CD4-positive, alpha-beta T cell treated with Interleukin-15 for 1 hour (primary cell): Measurements from ENCODE around the gene TULP3.

Experiments used
- DNase-seq: peaks from one replicate; pipeline ENCODE4 v3.0.0-alpha.2; 2020

TULP3 gene

DNA sequence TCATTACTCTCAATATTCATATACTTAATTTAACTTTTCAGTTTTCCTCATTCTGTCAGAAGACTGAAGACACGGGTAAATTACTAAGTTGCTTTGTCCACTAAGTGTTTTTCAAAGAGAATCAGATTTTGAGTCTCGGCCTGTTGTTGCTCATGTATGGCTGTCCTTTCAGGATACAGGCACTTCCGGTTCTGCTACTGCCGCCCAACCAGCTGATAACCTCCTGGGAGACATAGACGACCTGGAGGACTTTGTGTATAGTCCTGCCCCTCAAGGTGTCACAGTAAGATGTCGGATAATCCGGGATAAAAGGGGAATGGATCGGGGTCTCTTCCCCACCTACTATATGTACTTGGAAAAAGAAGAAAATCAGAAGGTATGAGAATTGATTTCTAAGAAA, 40.2 kb downstream of the TULP3 start:
- DNase-seq: no peak

DNA sequence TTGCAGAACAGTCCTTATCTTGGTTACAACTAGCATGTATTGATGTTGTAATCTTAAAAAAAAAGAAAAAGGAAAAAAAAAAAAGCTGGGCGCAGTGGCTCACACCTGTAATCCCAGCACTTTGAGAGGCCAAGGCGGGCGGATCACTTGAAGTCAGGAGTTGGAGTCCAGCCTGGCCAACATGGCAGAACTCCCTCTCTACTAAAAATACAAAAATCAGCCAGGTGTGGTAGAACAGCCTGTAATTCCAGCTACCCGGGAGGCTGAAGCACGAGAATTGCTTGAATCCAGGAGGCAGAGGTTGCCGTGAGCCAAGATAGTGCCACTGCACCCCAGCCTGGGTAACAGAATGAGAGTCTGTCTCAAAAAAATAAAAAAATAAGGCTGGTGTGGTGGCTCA, 42.9 kb downstream of the TULP3 start:
- no peak for DNase-seq

DNA sequence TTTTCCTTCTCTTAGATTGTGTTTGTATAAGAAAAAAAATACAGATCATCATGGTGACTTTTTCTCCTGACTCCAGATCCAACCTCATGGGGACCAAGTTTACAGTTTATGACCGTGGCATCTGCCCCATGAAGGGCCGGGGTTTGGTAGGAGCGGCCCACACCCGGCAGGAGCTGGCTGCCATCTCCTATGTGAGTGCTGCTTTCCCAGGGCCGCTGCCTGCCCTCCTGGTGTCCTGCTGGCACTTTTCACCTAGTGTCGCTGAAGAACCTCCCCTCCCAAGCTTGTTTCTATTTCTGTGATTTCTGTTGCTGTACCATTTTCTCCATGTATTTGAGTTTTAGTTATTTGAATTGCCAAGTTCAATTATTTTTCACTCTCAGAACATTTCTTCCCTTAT, 43.7 kb downstream of the TULP3 start:
- DNase-seq: no peak

DNA sequence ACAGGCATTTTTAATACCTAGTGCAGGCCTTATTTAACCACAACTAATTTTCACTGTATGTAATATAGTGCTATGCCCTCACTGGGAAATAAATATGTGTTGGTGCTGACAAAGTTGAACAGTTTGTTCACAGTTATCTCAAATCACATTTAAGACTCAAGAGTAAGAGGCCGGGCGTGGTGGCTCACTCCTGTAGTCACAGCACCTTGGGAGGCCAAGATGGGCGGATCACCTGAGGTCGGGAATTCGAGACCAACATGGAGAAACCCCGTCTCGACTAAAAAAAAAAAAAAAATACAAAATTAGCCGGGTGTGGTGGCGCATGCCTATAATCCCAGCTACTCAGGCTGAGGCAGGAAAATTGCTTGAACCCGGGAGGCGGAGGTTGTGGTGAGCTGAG, 45.6 kb downstream of the TULP3 start:
- no peak for DNase-seq

DNA sequence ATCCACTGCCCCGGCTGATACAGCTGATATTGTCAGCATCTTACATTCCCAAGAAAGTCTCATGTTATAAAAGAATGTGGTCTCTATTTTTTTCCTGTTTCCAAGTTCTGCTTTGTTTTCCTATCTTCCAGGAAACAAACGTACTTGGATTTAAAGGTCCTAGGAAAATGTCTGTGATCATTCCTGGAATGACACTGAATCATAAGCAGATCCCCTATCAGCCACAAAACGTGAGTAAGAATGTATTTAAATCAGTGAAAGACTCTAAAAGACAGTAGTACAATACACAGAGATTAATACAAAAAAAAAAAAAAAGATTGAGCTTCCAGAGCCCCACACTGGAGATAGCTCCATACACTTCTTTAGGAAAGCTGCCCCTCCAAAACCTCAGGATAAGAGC, 46.8 kb downstream of the TULP3 start:
- DNase-seq: no peak

DNA sequence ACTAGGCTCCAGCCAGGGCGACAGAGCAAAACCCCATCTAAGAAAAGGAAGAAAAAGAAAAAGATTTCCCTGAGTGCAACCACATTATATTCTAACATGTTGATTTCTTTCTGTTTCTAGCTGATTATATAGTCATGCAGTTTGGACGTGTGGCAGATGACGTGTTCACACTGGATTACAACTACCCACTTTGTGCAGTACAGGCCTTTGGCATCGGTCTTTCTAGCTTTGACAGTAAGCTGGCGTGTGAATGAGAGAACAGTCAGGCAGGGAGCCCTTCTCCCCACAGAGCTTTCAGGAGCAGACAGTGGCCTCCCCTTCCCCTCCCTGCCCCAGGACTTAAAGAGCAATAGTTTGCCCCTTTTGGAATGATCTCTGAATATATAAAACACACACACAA, 48.5 kb downstream of the TULP3 start:
- no peak for DNase-seq

DNA sequence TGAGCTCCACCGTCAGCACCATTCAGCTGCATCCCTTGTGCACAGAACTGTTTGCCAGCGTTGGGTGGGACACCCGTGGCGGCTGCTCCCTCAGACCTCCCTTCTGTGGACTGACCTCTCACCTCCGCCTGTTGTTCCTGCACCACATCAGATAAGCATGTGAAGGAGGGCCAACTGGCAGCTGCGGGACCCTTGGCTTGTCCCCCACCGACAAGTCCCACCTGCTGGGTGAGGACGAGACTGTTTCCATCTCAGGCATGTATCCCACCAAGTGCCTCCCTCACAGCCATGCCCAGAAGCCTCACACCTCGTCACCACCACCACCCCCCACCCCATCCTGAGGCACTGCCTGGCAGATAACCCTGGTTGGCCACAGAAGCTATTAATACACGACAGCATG, 49.9 kb downstream of the TULP3 start:
- no peak for DNase-seq

DNA sequence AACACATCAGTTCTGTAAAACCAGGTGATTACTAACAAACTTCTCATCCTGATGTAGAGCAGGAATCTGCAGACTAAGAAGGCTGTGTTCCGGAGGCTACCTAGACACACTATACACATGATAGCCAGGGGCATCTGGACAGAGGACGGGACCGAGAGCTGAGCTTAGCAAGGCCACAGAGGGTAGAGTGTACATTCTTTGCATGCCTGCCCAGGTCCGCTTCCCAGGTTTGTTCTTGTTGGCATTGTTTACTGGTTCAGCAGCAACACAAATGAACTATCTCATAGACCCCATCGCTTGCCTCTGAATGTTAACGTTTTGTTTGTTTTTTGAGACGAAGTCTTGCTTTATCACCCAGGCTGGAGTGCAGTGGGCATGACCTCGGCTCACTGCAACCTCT, 50.8 kb downstream of the TULP3 start:
- DNase-seq: no peak

DNA sequence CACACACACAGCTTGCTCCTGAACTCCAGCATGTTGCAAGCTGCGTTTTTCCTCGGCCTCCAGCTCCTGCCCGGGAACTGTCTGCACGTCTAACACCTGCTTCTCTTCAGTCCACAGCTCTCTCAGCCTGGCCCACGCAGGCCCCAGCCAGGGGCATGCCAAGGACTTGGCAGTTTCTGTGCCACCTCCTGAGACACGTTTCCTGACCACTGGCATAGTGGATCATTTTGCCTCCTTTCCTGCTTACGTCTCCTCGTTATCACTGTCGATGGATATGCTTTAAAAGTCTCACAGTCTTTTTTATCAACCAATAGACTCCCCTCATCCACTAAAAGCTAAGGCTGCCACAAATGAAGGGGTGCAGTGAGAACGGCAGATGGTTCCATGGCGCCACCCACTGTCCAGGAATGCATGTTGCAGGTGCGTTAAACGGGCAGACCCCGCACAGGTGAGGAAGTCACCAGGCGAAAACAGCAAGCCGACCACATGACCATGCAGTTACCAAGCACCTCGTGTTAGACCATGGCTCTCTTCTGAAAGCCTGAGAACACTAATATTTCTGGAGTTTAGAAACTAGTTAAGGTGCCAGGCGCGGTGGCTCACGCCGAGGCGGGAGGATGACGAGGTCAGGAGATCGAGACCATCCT, 53.8 kb downstream of the TULP3 start:
- peak; percentile 21 for DNase-seq

DNA sequence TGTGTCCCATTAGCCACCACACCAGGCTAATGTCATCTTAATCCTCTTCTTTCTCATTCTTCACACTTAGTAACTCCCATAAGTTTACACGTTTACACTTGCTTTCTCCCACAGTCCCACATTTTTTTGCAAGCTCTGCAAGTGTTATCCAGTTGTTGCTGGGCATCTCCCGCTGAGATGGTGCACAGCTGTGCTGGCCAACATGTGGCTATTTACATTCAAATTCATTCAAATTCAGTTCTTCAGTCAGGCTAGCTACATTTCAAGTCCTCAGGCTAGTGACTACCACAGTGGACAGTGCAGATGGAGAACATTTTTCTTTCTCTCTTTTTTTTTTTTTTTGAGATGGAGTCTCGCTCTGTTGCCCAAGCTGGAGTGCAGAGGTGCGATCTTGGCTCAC, 58.7 kb downstream of the TULP3 start:
- DNase-seq: no peak

DNA sequence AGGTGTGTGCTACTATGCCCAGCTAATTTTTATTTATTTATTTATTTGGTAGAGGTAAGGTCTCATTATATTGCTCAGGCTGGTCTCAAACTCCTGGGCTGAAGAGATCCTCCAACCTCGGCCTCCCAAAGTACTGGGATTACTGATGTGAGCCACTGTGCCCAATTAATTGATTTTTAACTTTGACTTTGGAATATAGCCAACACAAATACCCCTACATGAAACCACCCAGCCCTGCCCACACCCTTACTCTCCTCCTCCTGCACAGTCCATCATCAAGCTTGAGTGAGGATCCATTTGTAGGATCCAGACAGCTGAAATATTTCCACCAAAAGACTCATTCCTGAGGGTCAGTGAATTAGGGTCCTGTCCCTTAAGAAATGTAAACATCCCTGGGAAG, 65.2 kb downstream of the TULP3 start:
- no peak for DNase-seq

DNA sequence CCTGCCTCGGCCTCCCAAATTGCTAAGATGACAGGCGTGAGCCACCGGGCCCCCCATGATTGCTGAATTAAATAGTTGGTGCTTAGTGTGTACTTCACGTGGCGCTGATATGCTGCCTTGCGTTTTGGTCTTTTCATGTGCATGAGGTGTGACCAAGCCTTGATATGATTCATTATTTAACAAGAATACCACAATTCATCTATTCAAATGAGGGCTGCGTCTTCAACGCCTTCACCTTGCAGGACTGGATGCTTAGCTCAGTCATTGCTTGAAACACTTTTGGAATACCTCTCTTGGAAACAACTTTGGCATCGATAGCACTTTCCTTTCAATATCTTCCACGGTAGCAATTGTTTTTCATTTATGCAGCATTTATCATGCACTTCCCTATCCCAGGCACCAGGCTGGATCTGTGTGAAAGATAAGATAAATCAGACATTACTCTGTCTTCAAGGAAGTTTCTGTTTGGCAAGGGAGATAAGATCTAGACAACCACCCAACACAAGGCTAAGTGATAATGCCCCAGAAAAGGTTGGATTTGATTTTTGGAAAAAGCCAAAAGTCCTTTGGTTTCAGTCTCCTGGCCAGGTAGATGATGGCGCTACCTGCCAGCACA, 67.2 kb downstream of the TULP3 start:
- DNase-seq: no peak

DNA sequence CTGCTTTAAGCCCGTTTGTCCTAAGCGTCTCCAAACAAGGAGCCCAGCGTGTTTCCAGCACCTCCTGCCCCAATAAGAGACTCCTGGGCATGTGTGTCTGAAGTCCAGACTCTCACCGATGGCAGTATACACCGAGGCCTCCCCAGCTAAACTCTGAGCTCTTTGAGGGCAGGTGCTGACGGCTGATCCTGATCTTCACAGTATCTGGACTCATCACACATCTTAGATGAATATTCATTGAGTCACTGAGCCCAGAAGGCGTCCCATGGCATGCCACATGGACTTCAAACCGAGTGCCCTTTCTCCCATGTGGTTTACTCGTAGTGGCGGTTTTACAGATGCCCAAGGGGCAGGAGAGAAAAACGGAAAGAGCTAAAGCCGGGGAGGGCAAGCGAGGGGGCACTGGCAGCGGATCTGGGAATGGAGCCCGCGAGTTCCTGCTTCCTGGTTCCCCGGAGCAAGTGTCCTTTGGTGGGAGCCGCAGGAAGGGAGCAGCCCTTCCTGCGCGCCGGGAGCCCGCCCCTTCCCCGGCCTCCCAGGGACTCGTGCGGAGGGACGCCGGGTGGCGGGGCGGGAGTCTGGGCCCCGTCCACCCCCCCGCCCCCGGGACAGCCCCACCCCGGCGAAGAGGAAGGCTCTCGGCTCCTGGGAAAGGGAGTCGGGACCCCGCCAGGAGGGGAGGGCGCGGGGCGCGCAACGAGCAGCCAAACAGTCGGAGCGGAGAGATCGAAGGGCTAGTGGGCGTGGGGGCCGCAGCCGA, 67.9 kb downstream of the TULP3 start:
- no peak for DNase-seq

DNA sequence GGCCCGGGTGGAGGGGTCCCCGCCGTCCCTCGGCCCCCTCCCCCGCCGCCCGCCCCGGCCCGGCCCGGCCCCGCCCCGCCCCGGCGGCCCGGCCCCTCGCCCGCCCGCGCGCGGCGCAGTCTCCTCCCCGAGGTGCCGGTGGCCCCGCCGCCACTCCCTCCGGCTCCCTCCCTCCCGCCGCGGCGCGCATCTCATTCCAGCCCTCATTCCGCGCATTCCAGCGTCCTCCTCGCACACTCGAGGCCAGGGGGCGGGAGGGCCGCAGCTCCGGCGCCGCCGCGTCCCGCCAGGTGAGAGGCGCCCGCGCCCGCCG, 68.5 kb downstream of the TULP3 start, which contains the start of gene TEAD4:
TEAD4 (plus strand) TSS at position 206 of the 313 bp plus-strand sequence.
- DNase-seq: no peak

DNA sequence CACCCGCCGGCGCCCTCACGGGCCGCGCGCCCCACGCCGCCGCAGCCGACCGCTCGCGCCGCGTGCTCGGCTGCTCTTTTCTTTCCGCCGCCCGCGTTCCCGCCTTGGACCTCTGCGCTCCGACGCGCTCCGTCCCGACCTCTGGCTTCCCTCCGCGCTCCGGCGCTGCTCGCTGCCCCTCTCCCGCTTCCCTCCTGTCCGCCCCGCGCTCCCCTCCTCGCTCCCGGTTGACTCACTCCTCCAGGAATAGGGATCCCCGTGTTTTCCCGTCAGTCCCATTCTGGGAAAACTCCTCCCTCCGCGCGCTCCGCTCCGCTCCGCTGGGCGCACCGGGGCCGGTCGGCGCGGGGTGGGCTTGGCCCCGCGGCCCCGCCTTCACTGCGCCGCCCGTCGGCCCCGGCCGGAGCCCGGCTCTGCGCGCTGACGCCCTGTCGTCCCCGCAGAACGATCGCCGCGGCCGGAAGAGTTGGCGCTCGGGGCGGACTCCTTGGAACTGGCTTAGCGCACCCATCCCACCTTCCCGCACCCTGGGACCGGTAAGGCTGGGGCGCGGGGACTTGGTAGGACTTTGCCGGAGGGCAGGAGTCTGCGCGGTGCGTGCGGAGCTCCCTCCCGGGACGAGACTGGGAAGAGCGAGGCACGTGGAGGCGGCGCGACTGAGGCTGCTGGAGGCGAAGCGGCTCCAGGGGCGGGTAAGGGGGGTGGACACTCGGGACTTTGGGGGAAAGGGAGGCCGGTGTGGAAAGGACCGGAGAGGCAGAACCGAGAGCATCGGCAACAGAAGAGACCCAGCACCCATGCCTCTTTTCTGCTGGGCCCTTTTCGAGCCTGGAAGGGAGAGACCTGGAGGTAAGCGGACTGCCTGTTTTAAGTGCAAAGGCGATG, 69.1 kb downstream of the TULP3 start:
- DNase-seq: no peak

DNA sequence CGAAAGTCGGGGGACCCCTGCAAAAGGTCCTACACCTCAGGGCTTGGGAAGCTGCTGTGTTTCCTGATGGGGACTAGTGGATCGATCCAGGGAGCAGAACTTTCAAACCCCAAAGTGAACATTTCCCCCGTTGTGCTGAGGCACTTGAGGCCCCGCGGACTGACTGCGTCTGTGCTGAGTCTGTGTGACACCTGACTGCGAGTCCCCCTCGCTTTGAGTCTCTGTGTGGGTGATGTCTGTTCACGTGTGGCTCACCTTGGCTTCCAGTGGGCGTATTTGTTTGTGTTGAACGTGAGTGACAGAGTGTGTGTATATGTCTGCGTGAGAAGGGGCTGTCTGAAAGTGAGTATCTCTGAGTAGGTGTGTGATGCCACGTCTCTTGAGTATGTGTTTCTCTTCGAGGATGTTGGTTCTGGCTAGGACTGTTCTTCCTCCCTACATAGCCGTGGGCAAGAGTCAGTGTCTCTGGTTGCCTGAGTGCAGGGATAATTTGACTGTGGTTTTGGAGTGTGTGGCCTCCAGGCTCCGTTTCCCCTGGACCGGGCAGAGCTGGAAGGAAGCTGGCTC, 69.8 kb downstream of the TULP3 start:
- DNase-seq: no peak

DNA sequence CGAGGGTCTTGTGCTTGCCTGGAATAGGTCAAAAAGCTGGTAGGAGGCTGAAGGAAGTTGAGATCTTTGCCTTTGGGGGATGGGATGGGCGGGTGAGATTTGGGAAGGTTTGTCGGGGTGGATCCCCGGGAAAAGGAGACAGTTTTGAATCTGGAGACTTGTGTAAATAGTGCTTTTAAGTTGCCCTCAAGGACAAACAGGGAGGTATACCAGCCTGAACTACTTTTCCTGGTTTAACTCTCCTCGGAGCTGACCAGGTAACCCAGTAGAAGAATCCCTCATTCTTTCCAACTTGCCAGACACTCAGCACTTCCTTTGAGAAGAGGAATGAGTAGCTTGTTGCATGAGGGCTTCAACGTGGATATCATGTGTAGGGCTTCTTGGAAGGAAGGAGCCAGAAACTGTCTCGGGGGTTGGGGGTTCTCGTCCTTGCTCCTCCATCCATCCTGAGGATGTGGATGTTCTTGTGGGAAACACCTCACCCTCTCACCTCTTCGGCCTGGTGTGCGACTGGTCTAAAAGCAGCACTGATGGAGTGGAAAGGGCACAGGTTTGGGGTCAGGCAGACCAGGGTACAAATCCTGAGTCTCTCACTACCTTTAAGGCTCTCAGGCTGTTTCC, 70.4 kb downstream of the TULP3 start:
- DNase-seq: no peak

DNA sequence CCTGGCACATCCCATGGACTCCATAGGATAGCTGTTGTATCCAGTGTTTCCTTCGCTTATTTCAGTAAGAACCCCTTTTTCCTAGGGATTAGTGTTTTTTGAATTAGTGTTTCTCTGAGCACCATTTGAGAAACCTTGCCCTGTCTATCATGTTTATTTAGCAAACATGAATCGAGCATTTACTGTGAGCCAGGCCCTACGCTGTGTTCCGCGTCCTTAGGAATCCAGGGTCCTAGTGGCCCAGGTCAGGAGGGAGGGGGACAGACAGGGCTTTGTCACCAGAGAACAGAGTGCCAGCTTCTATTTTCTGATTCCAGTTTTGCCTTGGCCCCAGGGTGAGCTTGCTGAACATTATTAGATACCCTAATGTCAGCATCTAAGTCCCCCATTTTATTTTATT, 71.0 kb downstream of the TULP3 start:
- no peak for DNase-seq

DNA sequence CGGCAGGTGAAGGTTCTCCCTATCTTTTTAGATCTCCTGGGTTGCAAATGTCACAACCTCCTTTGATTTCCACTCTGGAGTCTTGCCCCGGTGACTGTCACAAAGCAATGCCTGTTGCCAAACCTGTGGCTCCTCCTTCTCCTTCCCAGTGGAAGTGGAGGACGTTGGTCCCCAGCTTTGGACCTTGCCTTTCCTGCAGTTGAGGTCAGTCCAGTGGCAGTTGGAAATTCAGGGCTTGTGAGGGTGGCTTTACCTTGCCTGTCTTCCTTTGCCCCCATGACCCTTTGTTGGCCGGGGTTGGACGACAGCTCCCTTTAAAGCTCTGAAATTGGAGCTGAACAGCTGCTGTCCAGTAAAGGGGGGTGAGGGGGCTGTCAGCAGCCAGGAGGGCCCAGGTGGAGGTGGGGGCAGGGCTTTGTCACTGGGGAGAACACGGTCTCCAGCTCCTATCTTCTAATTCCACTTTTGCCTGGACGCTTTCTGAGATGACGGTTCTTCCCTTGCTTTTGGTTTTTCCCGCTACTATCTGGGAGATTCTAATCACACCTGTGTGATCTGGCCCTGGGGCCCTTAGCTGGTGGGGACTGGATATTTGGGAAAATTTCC, 72.6 kb downstream of the TULP3 start:
- no peak for DNase-seq

DNA sequence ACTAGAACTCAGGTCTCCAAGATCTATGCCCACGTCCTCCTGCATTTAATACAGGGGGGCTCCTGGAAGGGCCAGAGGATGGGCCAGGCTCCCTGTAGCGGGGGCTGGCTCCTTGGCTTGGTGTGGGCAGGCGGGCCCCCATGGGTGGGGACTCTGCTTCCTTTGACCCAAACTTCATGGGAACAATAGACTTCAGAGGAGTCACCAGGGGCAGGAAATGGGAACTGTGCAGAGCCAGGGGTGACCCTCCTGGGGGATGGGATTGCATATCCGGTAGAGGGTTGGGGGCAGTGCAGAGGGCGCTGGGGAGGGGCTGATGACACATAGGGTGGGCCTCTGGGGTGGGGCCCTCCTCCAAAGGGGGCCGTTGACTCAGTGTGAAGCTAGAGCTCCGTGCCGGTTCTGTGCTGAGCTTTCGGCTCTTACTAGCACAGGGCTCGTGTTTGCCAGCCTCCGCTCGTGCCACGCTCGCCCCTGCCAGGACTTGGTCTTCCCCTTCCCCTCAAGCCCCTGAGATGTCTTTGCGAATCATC, 73.1 kb downstream of the TULP3 start:
- no peak for DNase-seq

DNA sequence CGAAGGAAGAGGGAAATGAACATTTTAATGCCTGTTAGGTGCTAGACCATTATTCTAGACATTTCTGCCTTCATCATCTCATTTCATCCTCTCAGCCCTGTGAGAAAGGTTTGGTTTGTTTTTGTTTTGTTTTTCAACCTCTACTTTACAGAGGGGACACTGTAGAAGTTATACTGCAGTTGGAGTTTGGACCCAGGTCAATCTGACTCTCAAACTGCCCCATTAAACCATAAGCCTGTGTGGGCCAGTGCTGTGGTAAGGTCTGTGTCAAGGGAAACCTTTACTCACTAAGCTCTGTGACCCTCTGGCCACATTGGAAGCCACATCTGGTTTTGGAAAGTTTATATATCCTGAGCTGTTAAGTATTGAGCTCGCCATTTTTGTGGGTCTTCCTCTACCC, 77.0 kb downstream of the TULP3 start:
- no peak for DNase-seq

DNA sequence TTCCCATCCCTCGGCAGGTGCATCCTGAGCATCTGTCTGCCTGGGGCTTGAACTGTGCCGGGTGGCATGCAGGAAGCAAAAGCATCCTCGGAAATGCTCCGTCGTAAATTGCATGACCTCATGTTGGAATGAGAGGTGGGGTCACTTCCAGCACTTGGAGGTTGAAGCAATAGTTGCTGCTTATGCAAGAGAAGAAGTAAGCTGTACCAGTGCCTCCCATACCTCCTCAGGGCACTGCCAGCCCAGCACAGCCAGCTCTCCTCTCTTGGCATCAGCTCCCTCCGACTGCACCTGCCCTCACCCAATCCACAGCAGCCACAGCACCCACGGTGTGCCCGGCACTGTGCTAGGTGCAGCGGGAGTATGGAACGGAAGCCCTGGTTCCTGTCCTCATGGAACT, 80.1 kb downstream of the TULP3 start:
- DNase-seq: no peak
